Glomerular endothelial cell (primary cell): ENCODE data around the gene PEAR1. TPM values are rescaled to one million over a fixed set of nuclear protein-coding genes. Genes with fewer than 3 reads are reported as not detected.

Experiments
- DNase-seq: peaks from one replicate; pipeline ENCODE4 v3.0.0-alpha.2; 2011; ENCODE audit warnings: low read depth, low spot score; ENCODE audit errors: extremely low read depth
- total RNA-seq: library from RNA; depleted of rRNA; stranded (reverse); fragments of >200 nt; gene quantifications from 2 replicates; pipeline ENCODE4 v1.2.3, GENCODE V29; 2015

PEAR1 gene, protein sequence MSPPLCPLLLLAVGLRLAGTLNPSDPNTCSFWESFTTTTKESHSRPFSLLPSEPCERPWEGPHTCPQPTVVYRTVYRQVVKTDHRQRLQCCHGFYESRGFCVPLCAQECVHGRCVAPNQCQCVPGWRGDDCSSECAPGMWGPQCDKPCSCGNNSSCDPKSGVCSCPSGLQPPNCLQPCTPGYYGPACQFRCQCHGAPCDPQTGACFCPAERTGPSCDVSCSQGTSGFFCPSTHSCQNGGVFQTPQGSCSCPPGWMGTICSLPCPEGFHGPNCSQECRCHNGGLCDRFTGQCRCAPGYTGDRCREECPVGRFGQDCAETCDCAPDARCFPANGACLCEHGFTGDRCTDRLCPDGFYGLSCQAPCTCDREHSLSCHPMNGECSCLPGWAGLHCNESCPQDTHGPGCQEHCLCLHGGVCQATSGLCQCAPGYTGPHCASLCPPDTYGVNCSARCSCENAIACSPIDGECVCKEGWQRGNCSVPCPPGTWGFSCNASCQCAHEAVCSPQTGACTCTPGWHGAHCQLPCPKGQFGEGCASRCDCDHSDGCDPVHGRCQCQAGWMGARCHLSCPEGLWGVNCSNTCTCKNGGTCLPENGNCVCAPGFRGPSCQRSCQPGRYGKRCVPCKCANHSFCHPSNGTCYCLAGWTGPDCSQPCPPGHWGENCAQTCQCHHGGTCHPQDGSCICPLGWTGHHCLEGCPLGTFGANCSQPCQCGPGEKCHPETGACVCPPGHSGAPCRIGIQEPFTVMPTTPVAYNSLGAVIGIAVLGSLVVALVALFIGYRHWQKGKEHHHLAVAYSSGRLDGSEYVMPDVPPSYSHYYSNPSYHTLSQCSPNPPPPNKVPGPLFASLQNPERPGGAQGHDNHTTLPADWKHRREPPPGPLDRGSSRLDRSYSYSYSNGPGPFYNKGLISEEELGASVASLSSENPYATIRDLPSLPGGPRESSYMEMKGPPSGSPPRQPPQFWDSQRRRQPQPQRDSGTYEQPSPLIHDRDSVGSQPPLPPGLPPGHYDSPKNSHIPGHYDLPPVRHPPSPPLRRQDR
- 62.6 and 80.5 TPM in 2 replicates for total RNA-seq

DNA sequence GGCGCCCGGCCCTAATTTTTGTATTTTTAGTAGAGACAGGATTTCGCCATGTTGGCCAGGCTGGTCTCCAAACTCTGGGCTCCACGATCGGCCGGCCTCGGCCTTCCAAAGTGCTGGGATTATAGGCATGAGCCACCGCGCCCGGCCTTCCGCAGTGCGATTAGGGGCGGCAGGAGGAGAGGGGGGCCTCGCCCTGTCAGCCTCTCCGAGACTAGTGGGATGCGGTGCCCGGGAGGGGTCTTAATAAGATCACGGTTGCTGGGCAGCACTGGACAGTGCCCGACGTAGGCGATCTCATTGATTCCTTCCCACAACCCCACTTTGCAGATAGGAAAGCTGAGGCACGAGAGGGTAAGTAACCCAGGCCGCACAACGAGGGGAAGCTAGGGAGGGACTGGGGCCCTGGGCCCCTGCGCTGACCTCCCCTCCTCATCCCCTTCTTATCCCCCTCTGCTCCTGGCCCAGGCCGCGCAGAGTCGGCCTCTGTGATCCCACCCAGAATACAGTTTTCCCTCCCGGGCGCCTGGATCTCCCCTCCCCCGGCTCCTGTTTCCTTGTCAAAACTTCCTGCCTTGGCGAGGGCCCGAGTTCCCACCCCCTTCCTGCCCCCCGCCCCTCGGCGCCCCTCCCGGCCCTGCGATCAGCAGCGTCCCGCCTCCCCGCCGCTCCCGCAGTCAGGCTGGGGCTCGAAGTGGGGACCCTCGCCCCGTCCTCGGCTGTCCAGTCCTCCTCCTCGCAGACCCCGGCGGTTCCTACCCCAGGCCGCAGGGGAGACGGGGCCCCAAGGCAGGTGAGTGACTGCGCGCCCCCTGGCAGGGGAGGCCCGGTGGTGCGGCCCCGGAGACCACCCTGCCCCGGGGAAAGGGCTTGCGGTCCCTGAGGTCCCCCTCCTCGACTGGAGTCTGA, at the start of gene PEAR1:
TSS of gene PEAR1 (plus strand) at position 671 of the 906 bp plus-strand sequence. CDS start 10,209 bp downstream, outside the sequence.
- no peak for DNase-seq

DNA sequence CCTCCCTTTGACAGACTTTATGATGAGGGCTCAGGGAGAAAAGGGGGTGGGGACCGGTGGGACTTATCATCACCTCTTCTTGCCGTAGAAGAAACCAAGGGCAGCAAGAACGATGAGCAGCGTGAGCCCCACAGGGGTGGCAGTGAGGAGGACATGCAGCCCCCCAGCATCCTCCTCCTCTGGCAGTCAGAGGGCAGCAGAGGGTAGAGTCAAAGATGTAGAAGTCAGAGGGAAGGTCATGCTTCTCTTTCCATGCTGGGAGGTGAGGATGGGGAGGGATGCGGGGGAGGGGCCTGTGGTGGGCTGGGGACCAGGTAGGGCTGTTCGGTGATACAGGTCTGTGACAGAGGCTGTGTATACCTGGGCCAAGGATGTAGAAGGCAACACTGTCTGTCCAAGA, 49.4 kb upstream of the PEAR1 start:
- DNase-seq = no peak

DNA sequence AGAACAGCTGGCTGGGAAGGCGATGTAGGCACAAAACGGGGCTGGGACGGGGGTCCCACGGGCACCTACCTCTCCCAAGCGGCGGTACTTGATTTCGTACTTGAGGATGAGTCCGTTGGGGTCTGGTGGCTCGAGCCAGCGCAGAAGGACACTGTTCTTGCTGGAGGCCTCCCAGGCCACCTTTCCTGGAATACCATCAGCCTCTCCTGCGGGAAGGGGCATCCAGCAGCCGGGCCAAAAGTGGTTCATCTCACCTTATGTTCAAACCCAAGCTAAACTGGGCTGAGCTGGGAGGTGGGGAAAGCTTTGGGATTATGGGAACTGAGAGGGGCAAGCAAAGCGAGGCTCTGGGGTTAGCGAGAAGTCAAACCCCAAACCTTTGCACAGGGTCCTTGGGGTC, 48.9 kb upstream of the PEAR1 start:
- no peak for DNase-seq

DNA sequence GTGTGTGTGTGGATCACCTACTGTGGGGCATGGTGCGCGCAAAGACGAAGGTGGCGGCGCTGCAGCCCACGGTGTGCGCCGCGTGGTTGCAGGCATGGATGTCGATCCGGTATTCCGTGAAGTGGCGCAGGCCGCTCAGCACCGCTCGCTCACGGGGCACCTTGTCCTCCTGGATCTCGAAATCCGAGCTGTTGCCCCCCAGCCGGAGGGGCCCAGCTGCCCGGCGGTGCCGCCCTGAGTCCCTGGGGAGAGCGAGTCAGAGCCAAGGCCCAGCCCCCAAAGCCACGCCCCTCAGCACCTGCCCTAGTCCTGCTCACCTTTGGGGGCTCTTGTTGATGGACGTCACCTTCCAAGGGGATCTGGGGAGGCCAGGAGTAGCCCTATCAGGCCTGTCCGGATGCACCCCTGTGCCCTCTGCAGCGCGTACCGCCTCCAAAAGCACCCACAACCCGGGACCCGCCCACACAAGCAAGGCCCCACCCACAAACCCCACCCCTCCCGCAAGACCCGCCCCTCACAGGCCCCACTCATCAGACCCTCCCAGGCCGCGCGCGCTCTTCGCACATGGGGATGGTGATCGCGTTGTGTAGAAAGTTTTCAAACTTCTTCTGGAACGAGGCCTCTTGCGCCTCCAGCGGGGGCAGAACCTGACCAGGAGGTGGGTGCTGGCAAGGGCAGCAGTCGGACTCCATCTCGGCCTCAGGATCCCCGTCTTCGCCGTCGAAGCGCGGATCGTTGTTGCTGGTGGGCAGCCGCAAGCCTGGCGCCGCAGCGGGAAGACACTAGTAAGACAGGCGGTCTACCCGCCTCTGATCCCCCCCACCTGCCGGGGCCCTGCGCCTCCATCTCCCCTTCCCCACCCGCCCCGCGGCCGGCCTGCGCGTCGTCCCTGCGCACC, 48.2 kb upstream of the PEAR1 start:
- DNase-seq = no peak

DNA sequence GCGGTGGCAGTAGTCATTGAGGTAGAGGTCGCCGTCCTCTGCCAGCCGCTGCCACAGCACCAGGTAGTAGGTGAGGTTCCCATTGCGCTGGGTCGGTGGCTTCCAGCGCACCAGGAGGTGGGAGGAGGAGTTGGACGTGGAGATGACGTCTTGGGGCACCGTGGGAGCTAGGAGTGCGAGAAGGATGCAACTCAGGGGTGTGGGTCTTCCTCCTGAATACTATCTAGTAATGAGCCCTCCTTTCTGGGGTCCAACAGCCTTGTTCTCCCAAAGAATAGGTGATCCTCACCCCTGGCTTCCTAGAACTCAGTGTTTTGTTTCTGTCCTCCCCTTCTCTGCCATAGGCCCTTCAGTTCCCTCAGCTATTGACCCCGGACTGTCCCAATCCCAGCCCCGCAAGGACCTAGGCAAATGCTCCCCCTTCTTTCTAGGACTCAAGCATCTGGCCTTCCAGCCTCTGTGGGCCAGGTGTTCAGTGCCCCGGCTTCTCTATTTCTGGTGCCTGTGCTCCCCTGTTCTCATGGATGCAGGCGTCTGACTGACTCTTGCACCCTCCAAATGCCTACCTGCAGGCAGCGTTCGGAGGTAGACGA, 47.5 kb upstream of the PEAR1 start:
- no peak for DNase-seq

DNA sequence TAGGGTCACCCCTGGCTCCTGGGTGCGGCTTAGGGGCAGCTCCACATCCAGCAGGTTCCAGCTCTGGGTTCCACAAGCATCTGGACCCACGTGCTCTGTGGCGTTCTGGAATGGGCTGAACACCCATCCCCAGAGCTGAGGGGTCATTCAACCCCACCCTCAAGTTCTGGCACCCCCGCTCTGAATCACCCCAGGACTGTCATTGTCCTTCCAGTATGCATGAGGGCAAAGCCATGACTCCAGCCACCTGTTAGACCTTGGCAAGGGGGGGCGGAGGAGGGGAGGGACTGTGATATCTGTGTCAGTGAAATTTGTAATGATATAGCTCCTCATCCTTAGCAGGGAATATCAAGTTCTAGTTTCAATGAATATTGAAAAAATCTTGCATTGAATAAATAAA, 46.9 kb upstream of the PEAR1 start:
- DNase-seq = no peak

DNA sequence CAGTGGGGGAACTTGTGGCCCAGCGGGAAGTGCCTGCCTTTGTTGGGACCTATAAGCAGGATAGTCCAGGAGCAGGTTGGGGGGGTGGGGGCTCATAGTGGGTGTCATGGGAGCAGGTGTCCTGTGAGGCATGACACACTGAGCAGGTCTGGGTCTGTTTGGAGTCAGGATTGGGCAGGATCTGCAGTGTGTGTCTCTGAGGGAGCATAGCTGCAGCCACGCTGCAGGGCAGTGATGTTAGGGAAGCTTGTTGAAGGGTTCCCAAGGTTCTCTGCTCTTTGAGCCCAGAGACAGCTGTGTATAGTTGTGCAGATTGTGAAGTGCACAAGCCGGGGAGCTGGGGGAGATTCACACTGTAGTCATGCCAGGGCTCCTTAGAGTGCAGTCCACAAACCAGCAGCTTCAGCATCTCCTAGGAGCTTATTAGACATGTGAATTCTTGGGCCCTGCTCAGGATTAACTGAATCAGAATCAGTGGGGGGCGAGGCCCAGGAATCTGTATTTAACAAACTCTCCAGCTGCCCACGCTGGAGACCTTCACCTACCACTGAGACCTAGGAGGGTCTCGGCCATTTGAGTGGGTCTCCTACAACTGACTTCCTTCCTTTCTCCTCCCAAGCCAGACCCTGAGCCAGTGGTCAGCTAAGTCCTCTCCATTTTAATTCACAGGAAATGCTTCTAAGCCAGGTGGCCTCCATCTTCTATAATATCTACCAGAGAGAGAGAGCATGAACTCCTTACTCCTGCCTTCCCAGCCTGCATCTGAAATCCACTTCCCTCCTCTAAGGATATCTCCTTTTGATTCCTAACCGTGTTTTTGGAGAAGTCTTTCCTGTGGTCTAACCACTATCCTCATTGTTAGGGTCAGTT, 45.7 kb upstream of the PEAR1 start:
- no peak for DNase-seq

DNA sequence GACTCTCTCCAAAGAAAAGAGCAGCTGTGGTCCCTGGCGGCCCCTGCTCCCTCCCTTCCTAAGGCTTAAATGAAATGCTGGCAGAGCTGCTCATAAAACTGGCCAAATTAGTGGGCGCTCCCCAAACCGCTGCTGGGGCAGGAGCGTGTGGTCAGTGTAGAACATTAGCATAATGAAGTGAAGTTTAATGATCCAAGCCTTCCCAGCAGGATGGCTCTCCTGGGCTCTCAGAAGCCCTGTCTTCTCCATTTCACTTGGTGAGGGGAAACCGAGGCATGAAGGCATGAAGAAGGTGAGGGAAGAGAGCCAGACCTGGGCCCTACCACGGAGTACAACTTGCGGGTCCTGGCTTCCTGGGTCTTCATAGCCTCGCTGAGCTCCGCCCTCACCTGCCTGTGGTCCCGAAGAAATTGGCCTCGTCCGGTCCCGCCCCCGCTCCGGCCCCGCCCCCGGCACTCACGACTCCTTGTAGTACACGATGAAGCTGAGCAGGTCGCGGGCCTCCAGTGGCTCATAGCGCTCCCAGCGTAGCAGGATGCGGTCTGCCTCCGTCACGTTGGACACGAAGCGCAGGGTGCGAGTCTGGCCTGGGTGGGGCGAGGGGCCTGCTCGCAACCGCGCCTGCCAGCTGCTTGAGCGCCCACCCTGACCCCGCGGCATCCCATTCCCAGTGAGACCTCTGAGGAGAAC, 44.9 kb upstream of the PEAR1 start:
- DNase-seq = no peak

DNA sequence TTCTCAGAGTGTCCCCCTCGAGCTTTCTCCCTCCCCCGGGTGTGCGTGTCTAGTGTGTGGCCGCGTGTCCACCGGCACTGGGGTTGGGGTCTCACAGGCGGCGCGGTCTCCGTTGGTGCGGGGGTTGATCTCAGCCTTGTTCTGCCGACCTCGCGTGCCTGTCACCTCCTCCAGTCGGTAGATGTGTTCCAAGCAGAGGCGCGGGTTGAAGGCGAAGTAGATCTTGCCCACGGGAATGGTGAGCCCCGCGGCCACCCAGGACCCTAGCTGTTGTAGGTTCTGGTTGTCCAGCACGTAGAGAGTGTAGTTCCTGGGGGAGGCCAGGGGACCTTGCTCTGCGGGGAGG, 44.4 kb upstream of the PEAR1 start:
- no peak for DNase-seq

DNA sequence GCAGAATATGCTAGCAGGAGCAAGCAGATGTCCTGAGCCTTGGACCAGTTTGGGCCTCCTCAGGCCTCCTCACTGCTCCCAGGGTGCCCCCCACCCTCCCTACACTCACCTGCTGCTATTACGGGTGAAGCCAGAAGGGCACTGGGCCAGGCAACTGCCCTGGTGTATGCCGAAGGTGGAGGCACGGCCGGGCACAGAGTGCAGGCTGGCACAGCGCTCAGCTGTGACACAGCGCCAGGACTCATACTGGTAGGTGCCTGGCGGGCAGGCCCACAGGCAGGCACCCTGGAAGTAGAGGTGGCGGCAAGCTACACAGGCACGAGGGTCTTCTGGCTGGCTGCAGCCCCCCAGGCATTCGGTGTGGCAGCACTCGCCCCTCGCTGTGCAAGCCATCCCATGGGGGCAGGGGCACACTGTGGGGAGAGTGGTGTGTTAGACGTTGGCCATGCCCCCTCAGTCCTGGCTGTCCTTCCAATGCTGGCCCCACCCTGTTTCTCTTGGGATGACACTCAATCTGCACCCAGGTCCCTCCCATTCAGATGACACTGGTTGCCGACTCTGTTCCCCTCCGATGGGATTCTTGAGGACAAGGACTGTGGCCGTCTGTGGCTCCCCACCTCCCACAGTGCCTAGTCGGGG, 41.6 kb upstream of the PEAR1 start:
- no peak for DNase-seq

DNA sequence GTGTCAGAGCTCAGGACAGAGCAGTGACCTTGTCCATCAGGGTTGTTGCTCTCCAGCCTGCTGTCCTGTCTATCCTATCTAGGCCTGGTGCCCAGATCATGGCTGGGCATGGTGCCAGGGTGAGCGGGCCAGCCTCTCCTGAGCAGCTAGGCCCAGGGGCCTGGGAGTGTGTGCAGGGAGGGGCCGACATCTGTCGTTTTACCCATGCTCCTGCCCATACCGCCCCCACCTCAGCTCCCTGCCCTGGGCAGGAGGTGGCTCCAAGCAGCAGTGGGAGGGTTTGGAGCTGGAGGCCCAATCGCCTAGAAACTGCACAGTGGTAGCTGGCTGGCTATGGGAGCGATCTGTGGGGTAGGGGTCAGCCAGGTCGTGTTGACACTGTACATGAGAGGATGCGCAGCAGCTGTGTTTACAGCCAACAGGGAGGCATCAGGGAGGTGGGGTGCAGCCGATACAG, 41.1 kb upstream of the PEAR1 start:
- no peak for DNase-seq

DNA sequence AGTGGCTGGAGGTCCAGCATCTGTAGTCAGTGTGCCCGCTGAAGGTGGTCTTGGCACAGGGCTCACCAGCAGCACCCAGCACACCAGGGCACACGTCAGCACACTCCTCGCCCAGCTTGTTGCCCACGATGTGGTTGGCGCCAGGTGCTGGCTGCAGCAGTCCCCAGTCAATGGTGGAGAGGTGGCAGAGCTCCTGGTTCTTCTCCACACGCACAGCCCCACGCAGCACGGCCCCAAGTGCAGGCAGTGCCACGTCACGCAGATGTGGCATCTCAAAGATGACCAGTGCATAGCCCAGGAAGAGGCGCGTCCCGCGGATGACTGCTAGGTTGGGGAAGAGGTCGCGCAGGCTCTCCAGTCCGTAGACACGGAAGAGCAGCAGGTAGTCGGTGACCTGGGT, 39.8 kb upstream of the PEAR1 start:
- DNase-seq = no peak

DNA sequence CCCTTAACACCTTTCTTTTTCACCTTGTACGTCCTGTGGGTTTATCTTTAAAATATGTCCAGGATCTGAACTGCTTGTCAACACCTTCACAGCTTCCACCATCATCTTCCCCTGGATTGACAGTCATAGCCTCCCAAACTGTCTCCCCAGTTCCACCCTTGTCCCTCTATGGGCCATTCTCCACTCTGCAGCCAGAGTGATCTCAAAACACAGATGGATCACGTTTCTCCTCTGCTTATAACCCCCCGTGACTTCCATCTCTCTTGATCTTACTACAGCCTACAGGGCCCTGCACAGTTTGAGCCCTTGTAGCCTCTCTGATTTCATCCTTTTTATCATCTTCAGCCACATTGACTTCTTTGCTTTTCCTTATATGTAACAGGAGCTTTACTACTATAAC, 38.9 kb upstream of the PEAR1 start:
- DNase-seq = no peak

DNA sequence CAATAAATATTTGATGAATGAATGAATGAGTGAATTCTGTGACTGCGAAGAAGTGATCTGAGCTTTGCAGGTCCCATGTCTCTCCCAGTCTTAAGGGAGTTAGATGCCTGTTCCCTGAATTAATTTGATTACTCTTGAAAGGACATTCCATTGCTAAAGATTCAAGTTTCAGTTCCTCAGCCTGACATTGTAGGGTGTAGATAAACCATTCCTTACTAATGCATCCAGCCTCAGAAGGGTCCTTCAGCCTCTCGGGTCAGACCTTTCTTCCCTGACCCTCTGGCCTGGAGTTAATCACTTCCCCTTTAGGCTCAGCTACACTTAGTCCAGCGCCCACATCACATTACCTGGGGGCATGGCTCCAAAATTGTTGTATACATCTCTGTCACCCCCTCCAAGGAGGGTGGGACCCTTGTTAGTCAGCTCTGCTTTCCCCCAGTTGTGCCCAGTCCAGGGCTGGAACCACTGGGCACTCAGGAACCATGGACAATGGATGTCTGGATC, 37.2 kb upstream of the PEAR1 start:
- DNase-seq = no peak

DNA sequence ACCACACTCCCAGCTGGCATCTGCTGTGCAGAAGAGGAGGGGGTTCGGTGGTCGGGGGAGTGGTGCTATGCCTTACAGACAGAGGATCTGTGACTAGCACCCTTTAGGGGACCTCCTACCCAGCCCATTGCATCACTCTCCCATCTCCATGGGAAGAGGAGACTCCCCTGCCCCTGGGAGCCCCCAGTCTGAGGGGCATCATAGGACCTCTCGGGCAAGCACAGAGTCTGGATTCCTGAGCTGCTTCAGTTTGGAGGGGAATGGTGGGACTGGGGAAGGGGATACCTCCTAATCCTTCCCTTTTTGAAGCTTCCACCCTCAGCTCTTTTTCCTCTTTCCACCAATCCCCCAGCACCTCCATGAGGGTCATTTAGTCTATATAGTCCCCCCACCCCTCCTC, 36.0 kb upstream of the PEAR1 start:
- DNase-seq = no peak

DNA sequence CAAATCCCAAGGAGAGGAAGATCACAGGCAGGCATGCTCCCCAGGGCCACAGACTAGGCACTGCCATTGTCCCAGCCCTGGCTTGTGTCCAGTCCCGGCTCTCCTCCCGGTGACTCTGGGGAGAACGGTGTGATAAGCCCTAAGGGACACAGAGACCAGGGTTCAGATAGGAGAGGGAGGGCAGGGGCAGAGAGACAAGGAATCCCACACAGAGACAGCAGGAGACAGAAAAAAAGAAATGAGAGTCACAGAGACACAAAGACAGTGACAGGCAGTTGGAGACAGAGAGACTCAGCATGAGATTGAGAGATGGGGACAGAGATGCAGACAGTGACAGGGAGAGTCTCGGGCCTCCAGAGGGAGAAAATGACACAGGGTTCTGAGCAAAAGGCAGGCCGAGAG, 35.0 kb upstream of the PEAR1 start:
- DNase-seq = no peak

DNA sequence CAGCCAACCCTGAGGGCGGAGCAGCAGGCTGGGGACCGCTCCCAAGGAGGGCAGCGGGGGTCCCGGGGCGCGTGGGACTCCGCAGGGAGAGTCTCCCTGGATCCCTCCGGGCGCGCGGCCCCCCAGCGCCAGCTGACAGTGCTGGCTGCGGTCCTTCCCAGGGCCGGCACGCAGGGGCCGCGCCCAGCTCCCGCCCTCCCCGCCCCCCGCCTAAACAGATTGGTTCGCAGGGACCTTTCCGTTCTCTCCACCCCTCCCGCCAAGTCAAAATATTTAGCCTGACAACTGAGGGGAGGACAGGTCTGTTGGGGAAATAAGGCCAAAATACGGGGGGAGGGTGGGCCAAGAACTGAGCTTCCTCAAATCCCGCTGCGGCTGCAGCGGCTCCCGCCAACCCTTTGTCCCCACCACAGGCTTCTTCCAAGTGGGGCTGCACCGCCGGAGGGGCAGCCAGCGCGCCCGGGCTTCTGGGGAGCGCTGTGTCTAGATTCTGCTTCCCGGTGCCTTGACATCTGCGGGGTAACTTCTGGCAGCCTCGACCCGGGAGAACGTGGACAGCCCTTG, 34.5 kb upstream of the PEAR1 start, which contains the start of gene INSRR:
TSS of gene INSRR (minus strand) at position 159 of the 564 bp plus-strand sequence. CDS start 496 bp downstream, outside the sequence.
- no peak for DNase-seq
